Ramos (cell line): ENCODE data around the gene SERPINB4.
"Not testable (repeated sequence)": the region's sequence is repeated elsewhere in the genome, so short reads cannot be mapped to it uniquely, and the experiment has no call there.

Experiments
- in situ Hi-C: fragments of 300-500 bp; cut with MboI; formaldehyde crosslinking; loops from one replicate; pipeline ENCODE4 v1.14.3; 2022; ENCODE audit warnings: low sequenced_read_pairs; ENCODE audit not compliant: unreplicated experiment

The SERPINB4 gene

DNA sequence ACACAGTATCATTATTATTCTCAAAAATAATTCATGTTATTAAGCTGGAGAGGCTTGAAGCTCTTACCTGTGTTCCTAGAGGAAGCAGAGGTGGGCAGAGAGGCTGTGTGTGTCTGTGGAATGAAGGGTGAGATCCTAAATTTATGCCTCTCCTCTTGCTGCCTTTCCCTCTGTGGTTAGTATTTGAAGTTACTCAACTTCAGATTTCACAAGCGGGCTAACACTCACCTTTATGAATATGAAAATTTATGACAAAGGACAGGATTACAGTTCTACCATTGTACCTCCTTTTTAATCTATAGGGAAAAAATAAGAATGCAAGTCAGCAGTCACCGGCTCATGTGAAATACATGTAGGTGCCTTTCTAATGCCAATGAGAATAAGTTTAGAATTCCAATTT lies at the start of gene SERPINB4:
SERPINB4 (minus strand) TSS at position 115 of the 400 bp plus-strand sequence. CDS start 679 bp downstream, outside the sequence.
- in situ Hi-C loops, result not testable (repeated sequence)

DNA sequence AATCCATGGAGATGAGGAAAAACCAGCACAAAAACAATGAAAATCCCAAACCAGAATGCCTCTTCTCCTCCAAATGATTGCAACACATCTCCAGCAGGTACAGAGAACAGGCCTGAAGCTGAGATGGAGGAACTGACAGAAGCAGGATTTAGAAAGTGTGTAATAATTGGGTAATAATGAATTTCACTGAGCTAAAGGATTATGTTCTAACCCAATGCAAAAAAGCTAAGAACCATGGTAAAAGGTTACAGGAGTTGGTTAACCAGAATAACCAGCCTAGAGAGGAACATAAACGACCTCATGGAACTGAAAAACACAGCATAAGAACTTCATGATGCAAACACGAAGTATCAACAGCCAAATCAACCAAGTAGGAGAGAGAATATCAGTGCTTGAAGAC lies 45.0 kb upstream of the SERPINB4 start:
- in situ Hi-C loops, result no loop called here

DNA sequence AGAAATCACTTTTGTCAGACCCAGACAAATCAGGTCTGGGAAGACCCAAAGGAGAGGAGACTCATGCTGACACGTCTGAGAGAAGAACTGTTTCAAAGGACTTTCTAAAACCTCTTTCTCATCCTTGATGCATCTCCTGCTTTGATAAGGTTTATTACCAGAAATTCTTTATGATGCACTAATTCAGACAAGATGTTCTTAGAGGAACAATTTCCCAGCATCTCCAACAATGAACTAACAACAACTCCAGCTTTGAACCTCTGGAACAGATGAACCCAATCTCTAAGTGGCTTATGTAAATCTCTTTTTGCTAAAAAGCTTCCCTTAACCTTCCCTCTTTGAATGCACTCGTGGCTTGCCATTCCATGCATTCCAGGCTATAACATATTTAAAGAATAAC lies 42.8 kb upstream of the SERPINB4 start:
- in situ Hi-C loops, result no loop called here

DNA sequence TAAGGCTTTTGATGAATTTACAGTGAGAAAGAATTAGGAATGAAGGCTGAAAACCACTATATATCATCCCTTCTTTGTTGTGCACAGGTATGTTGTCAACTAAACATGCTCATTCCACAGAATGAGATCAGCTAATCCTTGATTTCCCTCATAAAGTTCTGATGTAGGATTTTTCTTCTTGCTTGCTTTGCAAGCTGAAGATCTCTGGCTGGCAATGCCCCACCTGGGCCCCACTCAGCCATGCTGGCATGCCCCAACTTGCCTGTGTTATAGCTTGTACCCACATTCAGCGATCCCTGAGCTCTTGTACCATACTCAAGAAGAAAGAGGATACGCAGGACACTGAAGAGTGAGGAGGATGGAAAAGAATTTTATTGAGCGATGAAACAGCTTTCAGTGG lies 40.7 kb upstream of the SERPINB4 start:
- in situ Hi-C loops, result no loop called here

DNA sequence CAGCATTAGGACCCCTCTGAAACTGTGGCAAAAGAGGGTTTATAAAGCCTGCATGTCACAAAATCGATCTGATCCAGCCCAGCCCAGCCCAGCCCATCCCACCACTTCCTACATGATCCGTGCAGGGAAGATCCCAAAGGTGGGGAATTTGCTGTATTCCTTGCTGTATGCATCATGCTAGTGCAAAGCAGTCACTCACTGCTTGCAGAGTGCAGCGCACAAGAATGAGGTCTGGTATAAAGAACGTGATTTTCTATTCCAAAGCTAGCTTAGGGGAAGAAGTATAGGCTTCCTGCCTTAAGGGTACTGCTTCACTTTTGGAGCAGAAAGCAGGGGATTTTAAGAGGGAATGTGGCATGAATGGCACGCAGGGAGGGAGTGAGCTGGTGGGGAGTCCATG lies 39.8 kb upstream of the SERPINB4 start:
- in situ Hi-C loops, result no loop called here

DNA sequence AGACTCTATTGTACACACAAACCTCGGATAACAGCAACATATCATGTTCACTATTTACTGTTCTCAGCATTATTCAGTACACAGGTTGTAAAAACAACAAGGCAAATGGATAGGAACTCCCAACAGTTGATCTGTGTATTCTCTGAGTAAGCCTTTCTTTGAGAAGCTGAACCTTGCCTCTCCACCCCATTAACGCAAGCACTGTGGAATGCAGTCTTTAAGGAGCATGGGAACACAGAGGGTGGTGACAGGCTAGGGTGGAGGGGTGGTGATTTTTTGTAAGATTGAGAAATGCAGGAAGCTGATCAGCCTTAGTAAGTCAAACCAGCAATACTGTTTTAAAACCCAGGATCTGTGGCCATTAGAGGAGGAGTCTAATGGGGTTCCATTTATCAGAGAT lies 39.1 kb upstream of the SERPINB4 start:
- in situ Hi-C loops, result no loop called here

DNA sequence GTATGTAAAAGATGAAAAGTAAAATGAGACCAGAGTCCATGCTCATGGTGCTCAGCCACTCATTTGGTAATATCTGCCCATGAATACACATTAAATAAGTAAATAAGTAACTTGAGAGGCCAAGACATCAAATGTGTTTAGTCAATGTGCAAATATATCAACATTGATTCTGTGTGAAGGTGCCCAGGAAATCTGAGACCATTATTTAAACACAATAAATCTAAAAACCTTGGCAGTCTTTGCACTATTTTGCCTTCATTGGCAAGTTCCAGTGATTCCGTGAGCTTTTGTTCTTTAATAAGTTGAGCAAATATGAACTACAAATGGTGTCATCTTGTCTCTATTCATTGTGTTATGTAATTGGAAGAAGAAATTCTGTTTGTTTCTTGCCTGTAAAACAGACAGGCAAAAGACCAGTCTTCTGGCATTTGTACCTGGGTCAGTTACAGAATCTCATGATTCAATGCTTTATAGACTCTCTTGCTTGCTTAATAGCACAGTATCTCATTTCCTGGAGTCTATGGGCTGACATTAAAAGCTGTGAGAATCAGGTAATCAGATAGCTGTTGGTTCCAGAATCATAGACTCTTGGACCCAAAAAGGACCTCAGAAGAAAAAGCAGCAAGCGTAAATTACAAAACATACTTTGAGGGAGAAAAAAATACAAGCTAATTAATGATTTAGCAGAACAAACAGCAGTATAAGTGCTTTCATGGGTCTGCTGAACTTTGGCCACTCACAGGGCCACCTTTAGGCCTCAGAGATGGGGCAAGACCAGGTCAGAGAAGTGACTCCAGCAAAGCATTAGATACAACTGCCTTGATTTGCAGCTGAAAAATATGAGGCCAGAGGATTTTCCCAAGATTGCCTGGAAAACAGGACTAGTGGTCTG lies 37.6 kb upstream of the SERPINB4 start:
- in situ Hi-C loops, result no loop called here

DNA sequence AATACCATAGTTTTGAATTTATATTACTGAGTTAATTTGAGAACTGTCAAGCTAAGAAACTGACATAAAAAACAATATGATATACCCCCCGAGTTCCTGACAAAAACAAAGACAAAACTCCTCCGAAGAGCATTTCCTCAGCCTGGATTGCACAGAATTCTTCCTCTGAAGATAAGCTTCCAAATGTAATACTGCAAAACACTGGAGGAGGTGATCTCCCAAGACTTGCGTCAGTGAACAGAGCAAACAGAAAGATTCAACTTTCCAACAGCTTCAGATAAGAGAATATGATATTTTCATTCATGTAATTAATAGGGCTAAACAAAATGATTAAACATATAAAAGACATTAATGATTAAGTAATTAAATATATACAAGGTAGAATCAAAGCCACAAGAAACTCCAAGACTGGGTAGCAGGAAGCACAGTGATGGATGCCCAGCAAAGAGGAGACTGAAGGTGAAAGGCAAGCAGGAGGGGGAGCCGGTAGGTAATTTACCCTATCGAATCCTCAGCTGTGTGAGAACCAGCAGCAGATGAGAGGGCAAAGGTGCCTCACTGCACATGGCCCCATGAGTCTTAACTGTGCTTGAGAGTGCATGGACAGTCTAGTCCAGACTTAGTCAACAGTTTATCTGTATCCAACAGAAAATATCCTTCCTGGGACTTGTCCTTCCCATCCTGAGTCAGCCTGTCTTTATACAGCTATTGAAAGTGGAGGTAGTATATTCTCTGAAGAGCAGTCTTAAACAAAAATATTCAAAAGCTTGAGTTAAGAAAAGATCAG lies 36.0 kb upstream of the SERPINB4 start:
- in situ Hi-C loops, result no loop called here

DNA sequence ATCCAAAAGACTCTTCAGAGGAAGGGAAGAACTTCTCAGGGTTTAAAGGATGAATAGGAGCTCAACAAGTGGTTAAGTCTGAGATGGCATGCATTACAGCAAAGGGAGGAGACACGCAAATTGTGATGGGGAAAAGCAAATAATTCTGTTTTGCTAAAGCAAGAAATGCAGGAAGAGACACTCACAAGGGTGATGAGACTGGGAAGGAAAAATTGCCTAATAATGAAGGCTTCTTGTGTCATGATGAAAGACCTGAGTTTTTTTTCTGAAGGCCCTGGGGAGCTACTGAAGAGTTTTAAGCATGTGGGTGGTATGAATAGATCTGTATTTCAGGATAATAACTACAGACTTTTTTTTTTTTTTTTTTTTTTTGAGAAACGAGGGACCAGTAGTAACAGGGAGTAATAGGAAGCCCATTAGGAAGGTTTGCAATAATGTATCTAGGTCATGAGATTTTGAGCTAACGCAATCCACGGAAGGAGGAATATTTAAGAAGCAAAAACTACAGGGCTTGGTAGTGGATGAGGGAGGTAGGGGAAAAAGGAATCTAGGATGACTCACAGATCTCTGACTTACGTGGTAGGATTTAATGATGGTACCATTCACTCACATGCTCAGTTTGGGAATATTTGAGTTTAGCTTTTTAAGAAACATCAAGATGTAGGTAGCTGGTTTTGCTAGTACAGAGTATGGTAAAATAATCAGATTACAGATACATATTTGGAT lies 33.6 kb upstream of the SERPINB4 start:
- in situ Hi-C loops, result no loop called here

DNA sequence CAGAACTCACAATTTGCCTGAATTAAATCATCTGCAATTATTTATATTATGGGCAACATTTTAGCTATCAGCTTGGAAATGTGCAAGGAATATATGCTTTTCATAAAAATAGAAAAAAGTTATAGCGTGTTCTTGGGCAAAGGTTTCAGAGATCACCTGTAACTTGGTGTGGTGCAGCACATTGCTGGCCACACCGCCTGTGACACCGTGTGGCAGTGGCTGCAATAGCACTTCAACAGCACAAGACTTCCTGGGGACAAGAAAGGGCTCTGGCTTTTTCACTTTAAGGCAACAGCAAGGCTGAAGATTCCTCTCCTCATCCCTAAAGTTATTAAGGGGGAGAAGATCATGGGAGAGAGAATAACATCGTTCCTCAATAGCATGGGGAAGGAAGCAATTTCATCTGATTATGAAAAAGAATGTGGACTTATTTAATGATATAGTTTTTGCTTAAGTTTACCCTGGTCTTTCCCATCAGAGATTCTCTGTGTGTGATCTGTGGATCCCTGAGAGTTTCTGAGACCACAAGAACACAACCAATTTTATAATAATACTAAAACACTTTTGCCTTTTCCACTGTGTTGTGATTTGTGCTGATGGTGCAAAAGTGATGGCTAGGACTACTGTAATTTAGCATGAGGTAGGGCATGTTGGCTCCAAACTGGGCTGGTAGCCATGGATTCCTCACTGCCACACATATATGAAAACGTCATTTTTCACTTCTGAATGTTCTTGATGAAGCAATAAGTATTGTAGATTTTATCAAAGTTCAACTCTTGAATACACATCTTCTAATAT lies 32.7 kb upstream of the SERPINB4 start:
- in situ Hi-C loops, result no loop called here

DNA sequence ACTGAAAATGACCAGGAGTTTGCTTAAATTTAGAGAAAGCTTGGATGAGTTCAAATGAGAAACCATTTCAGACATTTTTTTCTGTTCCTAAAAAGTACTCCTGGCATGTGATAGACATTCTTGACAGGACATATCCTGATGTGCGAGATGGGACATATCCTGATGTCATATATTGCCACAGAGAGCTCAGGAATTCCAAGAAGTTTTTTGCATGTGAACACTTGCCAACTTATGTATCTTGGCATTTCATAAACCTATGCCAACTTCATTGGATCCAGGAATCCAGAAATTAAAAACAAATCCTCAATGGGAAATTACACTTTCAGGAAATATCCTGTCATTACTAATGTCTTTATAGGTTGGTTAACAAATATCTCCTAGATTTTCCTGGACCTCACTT lies 20.5 kb upstream of the SERPINB4 start:
- in situ Hi-C loops, result no loop called here

DNA sequence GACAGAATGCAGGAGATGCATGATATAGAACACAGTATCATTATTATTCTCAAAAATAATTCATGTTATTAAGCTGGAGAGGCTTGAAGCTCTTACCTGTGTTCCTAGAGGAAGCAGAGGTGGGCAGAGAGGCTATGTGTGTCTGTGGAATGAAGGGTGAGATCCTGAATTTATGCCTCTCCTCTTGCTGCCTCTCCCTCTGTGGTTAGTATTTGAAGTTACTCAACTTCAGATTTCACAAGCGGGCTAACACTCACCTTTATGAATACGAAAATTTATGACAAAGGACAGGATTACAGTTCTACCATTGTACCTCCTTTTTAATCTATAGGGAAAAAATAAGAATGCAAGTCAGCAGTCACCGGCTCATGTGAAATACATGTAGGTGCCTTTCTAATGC lies 17.7 kb upstream of the SERPINB4 start, which contains the start of gene SERPINB3:
SERPINB3 (minus strand) TSS at position 144 of the 400 bp plus-strand sequence. CDS start 677 bp downstream, outside the sequence.
- in situ Hi-C loops, result not testable (repeated sequence)

DNA sequence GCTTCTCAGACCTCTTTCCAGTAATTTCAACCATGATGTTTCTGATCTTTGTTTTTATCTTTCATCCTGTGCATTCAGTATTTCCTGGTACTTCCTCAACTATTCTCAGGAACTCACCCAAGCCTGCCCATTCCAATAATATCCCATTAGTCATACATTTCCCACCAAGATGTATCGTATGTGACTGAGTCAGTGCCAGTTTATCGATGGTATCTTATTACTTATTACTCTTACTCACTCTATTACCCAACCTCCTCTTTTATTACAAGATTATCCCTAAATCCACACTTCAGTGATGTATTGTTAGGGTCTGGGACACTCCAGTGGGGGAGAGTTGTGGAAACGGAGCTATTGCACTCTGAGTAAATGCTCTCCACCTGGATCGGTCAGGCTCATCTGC lies 14.9 kb upstream of the SERPINB4 start:
- in situ Hi-C loops, result not testable (repeated sequence)

DNA sequence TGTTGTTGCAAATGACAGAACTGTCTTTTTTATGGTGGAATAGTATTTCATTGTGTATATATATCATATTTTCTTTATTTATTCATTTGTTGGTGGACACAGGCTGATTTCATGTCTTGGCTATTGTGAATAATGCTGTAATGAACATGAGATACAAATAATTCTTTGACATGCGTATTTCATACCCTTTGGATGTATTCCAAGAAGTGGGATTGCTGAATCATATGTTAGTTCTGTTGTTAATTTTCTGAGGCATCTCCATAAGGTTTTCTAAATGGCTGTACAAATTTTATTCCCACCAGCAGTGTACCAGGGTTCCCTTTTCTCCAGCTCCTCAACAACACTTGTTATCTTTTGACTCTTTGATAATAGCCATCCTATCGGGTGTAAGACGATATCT lies 6.2 kb upstream of the SERPINB4 start:
- in situ Hi-C loops, result not testable (repeated sequence)

DNA sequence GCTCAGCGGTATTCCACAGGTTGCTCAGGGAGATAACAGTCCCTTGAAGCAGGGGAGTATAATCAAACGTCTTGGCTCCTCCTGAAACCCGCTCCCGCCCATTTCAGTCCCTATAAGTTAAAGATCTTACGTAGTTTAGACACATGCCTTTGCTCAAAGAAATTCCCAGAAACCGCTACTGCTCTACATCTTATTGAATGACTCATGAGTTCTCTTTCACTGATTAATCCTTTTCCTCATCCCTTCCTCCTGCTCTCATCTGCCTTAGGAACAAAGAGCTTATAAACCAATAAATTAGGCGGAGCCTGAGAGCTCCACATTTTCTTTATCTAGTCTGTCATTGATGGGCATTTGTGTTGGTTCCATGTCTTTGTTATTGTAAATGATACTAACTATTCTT lies 4.2 kb upstream of the SERPINB4 start:
- in situ Hi-C loops, result no loop called here

DNA sequence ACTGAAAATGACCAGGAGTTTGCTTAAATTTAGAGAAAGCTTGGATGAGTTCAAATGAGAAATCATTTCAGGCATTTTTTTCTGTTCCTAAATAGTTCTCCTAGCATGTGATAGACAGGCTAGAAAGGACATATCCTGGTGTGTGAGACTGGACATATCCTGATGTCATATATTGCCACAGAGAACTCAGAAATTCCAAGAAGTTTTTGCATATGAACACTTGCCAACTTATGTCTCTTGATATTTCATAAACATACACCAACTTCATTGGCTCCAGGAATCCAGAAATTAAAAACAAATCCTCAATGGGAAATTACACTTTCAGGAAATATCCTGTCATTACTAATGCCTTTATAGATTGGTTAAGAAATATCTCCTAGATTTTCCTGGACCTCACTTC lies 2.9 kb upstream of the SERPINB4 start:
- in situ Hi-C loops, result no loop called here

DNA sequence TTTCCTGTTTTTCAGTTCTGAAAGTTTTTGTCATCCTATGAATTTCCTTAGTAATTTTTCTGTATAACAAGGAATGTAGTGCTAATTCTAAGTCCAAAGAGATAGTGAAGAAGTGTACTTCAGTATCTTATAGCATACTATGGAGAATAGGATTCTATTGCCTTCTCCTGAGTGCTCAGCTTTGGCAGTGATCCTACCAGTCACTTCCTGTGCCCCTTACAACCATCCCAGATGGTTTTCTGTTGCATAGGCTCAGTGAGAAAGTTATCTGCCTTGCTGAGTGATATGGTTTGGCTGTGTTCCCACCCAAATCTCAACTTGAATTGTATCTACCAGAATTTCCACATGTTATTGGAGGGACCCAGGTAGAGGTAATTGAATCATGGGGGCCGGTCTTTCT lies 638 bp upstream of the SERPINB4 start:
- in situ Hi-C loops, result not testable (repeated sequence)

DNA sequence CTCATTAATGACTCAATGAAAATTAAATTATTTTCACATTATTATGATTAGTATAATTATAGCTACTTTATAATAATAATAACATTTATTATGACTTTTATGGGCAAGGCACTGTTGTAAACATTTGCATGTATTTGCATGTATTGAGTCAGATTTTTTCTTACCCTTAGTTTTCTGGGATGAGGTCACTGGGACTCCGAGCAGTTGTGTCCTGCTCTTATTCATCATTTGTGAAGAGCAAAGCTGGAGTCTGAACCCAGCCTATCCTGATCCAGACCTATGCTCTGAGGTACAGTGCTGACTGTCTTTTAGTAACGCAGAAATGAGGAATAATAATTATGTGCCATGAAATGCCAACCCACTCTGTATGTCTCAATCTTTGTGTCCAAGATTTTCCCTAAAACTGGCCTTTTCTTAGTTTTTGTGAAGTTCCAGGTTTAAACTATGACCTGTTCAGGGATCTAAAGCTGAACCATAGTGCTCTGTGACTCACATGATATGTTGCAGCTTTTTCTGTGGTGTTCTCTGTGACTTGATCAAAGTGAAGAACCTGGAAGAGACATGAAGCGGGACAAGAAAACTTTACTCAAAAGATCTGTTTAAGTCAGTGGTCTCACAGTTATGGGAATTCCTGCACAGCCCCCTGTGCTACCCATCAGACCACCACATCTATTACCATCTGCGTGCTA lies 1.2 kb downstream of the SERPINB4 start:
- in situ Hi-C loops, result not testable (repeated sequence)

DNA sequence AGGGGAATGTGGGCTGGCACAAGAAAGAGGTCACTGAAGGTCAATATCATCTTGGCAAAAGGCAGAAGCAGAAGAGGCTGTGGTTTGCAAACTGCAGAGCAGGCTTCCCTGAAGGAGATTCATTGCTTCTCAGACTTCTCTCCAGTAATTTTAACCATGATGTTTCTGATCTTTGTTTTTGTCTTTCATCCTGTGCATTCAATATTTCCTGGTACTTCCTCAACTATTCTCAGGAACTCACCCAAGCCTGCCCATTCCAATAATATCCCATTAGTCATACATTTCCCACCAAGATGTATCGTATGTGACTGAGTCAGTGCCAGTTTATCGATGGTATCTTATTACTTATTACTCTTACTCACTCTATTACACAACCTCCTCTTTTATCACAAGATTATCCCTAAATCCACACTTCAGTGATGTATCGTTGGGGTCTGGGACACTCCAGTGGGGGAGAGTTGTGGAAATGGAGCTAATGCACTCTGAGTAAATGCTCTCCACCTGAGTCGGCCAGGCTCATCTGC lies 2.8 kb downstream of the SERPINB4 start:
- in situ Hi-C loops, result not testable (repeated sequence)
